ENCODE results near the gene LUC7L.
"Not testable (repeated sequence)": the region's sequence is repeated elsewhere in the genome, so short reads cannot be mapped to it uniquely, and the experiment has no call there.

LUC7L gene

GRCh38 chr16:263182-263774 is 34.0 kb upstream of the LUC7L start:
- DNase-seq: no peak

- DNase-seq: no peak
These were observed 33.0 kb upstream of the LUC7L start for GRCh38 chr16:262121-262745.

GRCh38 chr16:261031-261691 is 31.9 kb upstream of the LUC7L start:
- DNase-seq: no peak

GRCh38 chr16:260326-260725 is 31.1 kb upstream of the LUC7L start:
- no peak for DNase-seq

GRCh38 chr16:259814-260253 is 30.6 kb upstream of the LUC7L start:
- DNase-seq: no peak

- DNase-seq: no peak
These were observed 30.0 kb upstream of the LUC7L start for GRCh38 chr16:259226-259625.

- DNase-seq: not testable (repeated sequence)
These were observed 28.8 kb upstream of the LUC7L start for GRCh38 chr16:258091-258490.

- no peak for DNase-seq
These were observed 25.9 kb upstream of the LUC7L start for GRCh38 chr16:255183-255582.

GRCh38 chr16:254461-254860 is 25.2 kb upstream of the LUC7L start:
- DNase-seq: no peak

GRCh38 chr16:253833-254232 is 24.6 kb upstream of the LUC7L start:
- no peak for DNase-seq

- DNase-seq: peak; percentile 15
These were observed 23.4 kb upstream of the LUC7L start for GRCh38 chr16:252366-253337.

- DNase-seq: no peak
These were observed 20.2 kb upstream of the LUC7L start for GRCh38 chr16:249431-249830.

- no peak for DNase-seq
These were observed 17.8 kb upstream of the LUC7L start for GRCh38 chr16:247027-247426.

GRCh38 chr16:245105-245504 is 15.9 kb upstream of the LUC7L start:
- no peak for DNase-seq

GRCh38 chr16:243348-243747 is 14.1 kb upstream of the LUC7L start:
- DNase-seq: no peak

- DNase-seq: no peak
These were observed 13.0 kb upstream of the LUC7L start for GRCh38 chr16:242281-242680.

GRCh38 chr16:240559-240958 is 11.3 kb upstream of the LUC7L start:
- no peak for DNase-seq

GRCh38 chr16:239948-240277 is 10.7 kb upstream of the LUC7L start:
- DNase-seq: no peak

GRCh38 chr16:234468-235305 is 5.4 kb upstream of the LUC7L start, which contains the start of gene FAM234A:
TSS of gene FAM234A (plus strand) at chr16:234821. CDS start at chr16:254414, 19,593 bp downstream.
- DNase-seq: peak; percentile 96

GRCh38 chr16:230949-231348 is 1.7 kb upstream of the LUC7L start:
- no peak for DNase-seq

- DNase-seq: not testable (repeated sequence)
These were observed 1.1 kb upstream of the LUC7L start for GRCh38 chr16:230351-230750.

- DNase-seq: no peak
These were observed 557 bp upstream of the LUC7L start for GRCh38 chr16:229731-230281.

Measured in stimulated activated CD4-positive, alpha-beta T cell treated with anti-CD3 and anti-CD28 coated beads, Interleukin-12 subunit alpha, Interleukin-12 subunit beta, amount 100 ng/mL, for 4 hours (primary cell).